Memory B cell (primary cell): ENCODE measurements around the gene SLC7A10.

Source experiments
- ATAC-seq: fragments of 150-1000 bp; cut with Tn5 transposase; 2 replicates; pipeline ENCODE4 v1.10.0; 2021; ENCODE audit warnings: low read depth, mild to moderate bottlenecking, moderate library complexity
- DNase-seq, 2 donors: peaks; one replicate each; pipeline ENCODE4 v3.0.0; 2022; ENCODE audit warnings: low spot score in 2 of 2
- H3K27ac Mint-ChIP-seq: one replicate; pipeline ENCODE4 v1.8.0; 2022; ENCODE audit warnings: mild to moderate bottlenecking, moderate library complexity, mixed read lengths
- H3K27me3 Mint-ChIP-seq: one replicate; pipeline ENCODE4 v1.8.0; 2022; ENCODE audit warnings: mixed read lengths
- H3K36me3 Mint-ChIP-seq: one replicate; pipeline ENCODE4 v1.8.0; 2022; ENCODE audit warnings: mild to moderate bottlenecking, mixed read lengths
- H3K4me1 Mint-ChIP-seq: one replicate; pipeline ENCODE4 v1.8.0; 2022; ENCODE audit warnings: mixed read lengths
- H3K4me3 Mint-ChIP-seq: one replicate; pipeline ENCODE4 v1.8.0; 2022; ENCODE audit warnings: mild to moderate bottlenecking, moderate library complexity, mixed read lengths
- H3K9me3 Mint-ChIP-seq: one replicate; pipeline ENCODE4 v1.8.0; 2022; ENCODE audit warnings: mixed read lengths

SLC7A10 gene

DNA sequence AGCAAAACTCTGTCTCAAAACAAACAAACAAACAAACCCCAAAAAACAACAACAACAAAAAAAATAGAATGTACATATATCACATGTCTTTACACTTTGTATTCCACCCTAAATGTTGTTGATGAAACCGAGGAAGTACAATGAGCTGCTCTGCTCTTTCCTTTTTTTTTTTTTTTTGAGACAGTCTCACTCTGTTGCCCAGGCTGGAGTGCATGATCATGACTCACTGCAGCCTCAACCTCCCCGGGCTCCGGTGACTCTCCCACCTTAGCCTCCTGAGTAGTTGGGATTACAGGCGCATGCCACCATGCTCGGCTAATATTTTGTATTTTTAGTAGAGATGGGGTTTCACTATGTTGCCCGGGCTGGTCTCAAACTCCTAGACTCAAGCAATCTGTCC, 62.2 kb downstream of the SLC7A10 start:
- no peak for ATAC-seq

GRCh38 chr19:33161201-33161600, 64.4 kb downstream of the SLC7A10 start:
- no peak overlapping the region for H3K4me3 Mint-ChIP-seq
- peaks cover 6% of the 10 kb centered on the region for H3K4me1 Mint-ChIP-seq
- H3K27ac Mint-ChIP-seq = no peak overlapping the region
- no peaks in the 10 kb centered on the region for H3K27me3 Mint-ChIP-seq
- ATAC-seq = no peak
- no peak for DNase-seq
- H3K9me3 Mint-ChIP-seq = no peaks in the 10 kb centered on the region
- H3K36me3 Mint-ChIP-seq = peaks cover 9% of the 10 kb centered on the region

More for the DNA sequence above, 62.2 kb downstream of the SLC7A10 start:
- peaks cover 8% of the 10 kb centered on the region for H3K9me3 Mint-ChIP-seq
- no peak overlapping the region for H3K4me3 Mint-ChIP-seq
- no peaks in the 10 kb centered on the region for H3K27me3 Mint-ChIP-seq
- no peak overlapping the region for H3K27ac Mint-ChIP-seq
- DNase-seq = no peak
- H3K36me3 Mint-ChIP-seq = peaks cover 18% of the 10 kb centered on the region
- peaks cover 6% of the 10 kb centered on the region for H3K4me1 Mint-ChIP-seq

DNA sequence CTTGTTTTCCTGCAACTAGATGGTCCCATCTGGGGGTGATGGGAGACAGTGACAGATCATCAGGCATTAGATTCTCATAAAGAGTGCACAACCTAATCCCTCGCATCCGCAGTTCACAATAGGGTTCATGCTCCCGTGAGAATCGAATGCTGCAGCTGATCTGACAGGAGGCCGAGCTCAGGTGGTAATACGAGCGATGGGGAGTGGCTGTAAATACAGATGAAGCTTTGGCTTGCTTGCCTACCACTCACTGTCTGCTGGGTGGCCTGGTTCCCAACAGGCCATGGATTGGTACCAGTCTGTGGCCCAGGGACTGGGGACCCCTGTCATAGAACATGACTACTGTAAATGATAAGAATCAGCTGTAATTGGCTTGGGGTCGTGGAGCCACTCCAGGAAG, 65.8 kb downstream of the SLC7A10 start:
- H3K9me3 Mint-ChIP-seq = no peaks in the 10 kb centered on the region
- peaks cover 5% of the 10 kb centered on the region for H3K4me1 Mint-ChIP-seq
- ATAC-seq = no peak
- H3K27ac Mint-ChIP-seq = no peak overlapping the region
- DNase-seq = no peak
- peaks cover 2% of the 10 kb centered on the region for H3K27me3 Mint-ChIP-seq
- H3K4me3 Mint-ChIP-seq = no peak overlapping the region
- peaks cover 9% of the 10 kb centered on the region for H3K36me3 Mint-ChIP-seq

DNA sequence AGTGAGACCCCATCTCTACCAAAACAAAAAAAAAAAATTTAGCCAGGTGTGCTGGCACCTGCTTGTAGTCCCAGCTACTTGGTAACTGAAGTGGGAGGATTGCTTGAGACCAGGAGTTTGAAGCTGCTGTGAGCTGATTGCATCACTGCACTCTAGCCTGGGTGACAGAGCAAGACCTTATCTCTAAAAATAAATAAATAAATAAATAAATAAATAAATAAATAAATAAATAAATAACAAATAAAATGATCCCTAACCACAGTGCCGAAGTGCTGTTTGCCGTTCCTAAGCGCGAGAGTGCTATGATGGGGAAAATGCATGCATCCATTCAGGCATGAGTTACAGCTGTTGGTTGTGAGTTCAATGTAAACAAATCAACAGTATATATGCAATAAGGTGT, 66.5 kb downstream of the SLC7A10 start:
- peaks cover 5% of the 10 kb centered on the region for H3K27me3 Mint-ChIP-seq
- no peaks in the 10 kb centered on the region for H3K9me3 Mint-ChIP-seq
- H3K4me3 Mint-ChIP-seq = no peak overlapping the region
- H3K4me1 Mint-ChIP-seq = peaks cover 4% of the 10 kb centered on the region
- no peak overlapping the region for H3K27ac Mint-ChIP-seq
- peaks cover 5% of the 10 kb centered on the region for H3K36me3 Mint-ChIP-seq
- ATAC-seq = no peak
- DNase-seq = no peak
